Breast epithelium (tissue), 4 donors: Measurements from ENCODE around the gene MEX3D. TPM values are rescaled to one million over a fixed set of nuclear protein-coding genes. Genes with fewer than 3 reads are reported as not detected.

Experiments
- DNase-seq, 2 donors: peaks; one replicate each; pipeline ENCODE4 v3.0.0-alpha.2; 2019; ENCODE audit warnings: low spot score in 2 of 2
- H3K27ac ChIP-seq, 2 donors: fragments of 200-600 bp; sonication (generic) in 1 of 2; one replicate each; pipeline ENCODE4 v1.5.1; 2016 to 2019; ENCODE audit warnings: mild to moderate bottlenecking in 1 of 2
- H3K27me3 ChIP-seq, 2 donors: fragments of 200-600 bp; sonication (generic) in 1 of 2; one replicate each; pipeline versions ENCODE4 v1.5.1 to v1.6.0; 2017 to 2019; ENCODE audit warnings: control low read depth in 1 of 2, mild to moderate bottlenecking in 1 of 2
- H3K36me3 ChIP-seq: fragments of 200-600 bp; one replicate; pipeline ENCODE4 v1.5.1; 2019
- H3K4me1 ChIP-seq, 2 donors: fragments of 200-600 bp; sonication (generic); one replicate each; pipeline ENCODE4 v1.5.1; 2016 to 2019; ENCODE audit warnings: control low read depth in 1 of 2
- H3K4me3 ChIP-seq, 3 donors: fragments of 200-600 bp; sonication (generic); 1 replicate in 2 of 3; 2 replicates in 1 of 3; pipeline ENCODE4 v1.5.1; 2016 to 2019; ENCODE audit warnings: mild to moderate bottlenecking in 3 of 3, moderate library complexity in 2 of 3
- H3K9me3 ChIP-seq, 2 donors: fragments of 200-600 bp; sonication (generic) in 1 of 2; one replicate each; pipeline ENCODE4 v1.5.1; 2016 to 2019; ENCODE audit warnings: control low read depth in 1 of 2
- POLR2A ChIP-seq: fragments of 450-650 bp; IDR thresholded peaks from one replicate; pipeline ENCODE4 v1.6.1; 2016; ENCODE audit warnings: antibody characterized with exemption, mild to moderate bottlenecking, moderate library complexity
- POLR2AphosphoS5 ChIP-seq, 3 donors: sonication (generic); formaldehyde crosslinking; IDR thresholded peaks; one replicate each; pipeline ENCODE4 v1.6.1; 2017; ENCODE audit warnings: antibody characterized with exemption in 3 of 3
- intact Hi-C: fragments of 100-400 bp; cut with DNase I; formaldehyde crosslinking; loops from one replicate; pipeline ENCODE4 v1.15.1; 2023; ENCODE audit warnings: low total_unique reads
- total RNA-seq, 3 donors: library from RNA; depleted of rRNA; stranded (reverse); fragments of >200 nt; gene quantifications; one replicate each; pipeline ENCODE4 v1.1.0, GENCODE V29; 2016
- TF ChIP-seq, protein P1 (sequence below), 3 donors: fragments of 450-650 bp; IDR thresholded peaks; one replicate each; pipeline ENCODE4 v1.5.1; 2016 to 2017; ENCODE audit warnings: antibody characterized with exemption in 3 of 3, mild to moderate bottlenecking in 3 of 3, moderate library complexity in 3 of 3

The MEX3D gene
- total RNA-seq, 3 donors from 2014 or later = 12.5 to 14.3 (median 12.6) TPM

DNA sequence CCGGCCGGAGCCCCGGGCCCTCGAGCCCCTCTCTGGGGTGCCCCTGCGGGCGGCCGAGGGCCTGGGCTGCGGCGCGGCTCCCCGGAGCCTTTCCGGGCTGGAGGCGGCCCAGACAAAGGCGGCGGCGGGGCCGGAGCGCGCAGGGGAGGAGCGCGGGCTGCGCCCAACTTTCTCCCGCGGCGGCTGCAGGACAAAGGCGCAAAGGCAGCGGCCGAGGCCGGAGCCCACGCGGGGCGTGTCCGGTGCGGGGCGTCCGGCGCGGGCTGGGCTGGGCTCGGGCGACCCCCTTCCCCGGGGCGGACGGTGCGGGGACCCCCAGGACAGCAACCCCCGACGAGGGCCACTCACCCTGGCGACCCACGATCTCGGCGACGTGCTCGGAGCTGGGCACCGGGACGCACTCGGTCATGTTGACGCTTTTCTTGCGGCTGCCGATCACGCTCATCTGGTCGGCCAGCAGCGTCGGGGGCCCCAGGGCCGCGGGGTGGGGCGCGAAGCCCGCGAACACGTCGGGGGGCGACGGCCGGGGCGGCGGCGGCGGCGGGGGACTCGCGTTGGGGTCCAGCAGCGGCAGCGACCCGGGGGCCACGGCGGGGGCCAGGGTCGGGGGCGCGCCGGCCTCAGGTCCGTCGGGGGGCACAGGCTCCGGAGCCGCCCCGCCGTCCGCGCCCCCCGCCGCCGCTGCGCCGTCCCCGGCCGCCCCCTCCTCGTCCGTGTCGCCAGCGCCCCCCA is 843 bp downstream of the MEX3D start:
- peak in 1 of 2 donors; percentile 31 for DNase-seq

DNA sequence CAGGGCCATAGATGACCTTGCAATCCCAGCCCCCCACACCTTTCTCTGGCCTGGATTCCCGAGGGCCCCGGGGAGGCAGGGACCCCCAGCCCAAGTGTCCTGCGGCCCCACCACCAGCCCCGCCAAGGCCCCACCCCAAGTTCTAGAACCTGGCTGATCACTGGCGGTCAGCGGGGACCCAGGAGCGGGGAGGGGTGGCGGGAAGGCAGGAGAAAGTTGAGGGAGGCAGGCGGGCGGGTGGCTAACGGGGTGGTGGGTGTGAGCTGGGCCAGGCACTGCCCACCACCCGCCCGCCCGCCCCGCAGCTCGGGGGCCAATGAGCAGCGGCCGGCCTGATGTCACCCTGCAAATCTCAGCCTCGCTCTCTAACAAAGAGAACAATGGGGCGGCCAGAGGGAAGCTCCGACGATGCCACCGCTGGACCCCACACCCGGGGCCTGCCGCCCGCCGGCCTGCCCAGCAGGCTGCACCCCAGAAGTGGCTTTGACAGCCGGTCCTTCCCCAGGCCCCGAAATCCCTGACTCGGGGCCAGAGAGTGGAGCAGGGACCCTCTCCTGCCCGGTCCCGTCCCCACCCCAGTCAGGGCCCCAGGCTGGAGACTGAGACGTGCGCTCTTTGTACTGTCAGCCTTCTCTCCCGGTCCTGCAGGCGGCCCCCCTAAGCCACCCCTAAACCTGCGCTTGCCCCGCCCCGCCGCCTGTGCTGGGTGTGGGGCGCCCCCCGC is 1.6 kb downstream of the MEX3D start:
- TF ChIP-seq POLR2AphosphoS5 (IDR thresholded peaks at IDR 0.05) = peak in 2 of 3 donors; percentile 36 to 49
- TF ChIP-seq, protein P1, sequence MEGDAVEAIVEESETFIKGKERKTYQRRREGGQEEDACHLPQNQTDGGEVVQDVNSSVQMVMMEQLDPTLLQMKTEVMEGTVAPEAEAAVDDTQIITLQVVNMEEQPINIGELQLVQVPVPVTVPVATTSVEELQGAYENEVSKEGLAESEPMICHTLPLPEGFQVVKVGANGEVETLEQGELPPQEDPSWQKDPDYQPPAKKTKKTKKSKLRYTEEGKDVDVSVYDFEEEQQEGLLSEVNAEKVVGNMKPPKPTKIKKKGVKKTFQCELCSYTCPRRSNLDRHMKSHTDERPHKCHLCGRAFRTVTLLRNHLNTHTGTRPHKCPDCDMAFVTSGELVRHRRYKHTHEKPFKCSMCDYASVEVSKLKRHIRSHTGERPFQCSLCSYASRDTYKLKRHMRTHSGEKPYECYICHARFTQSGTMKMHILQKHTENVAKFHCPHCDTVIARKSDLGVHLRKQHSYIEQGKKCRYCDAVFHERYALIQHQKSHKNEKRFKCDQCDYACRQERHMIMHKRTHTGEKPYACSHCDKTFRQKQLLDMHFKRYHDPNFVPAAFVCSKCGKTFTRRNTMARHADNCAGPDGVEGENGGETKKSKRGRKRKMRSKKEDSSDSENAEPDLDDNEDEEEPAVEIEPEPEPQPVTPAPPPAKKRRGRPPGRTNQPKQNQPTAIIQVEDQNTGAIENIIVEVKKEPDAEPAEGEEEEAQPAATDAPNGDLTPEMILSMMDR (IDR thresholded peaks at IDR 0.05) = no peak
- TF ChIP-seq POLR2A = no peak
- intact Hi-C loops = no loop called here
- Histone ChIP-seq H3K9me3 (no peaks in the 10 kb centered on the region), H3K4me1 (peaks cover 0 to 6% of the 10 kb centered on the region in 2 donors), H3K4me3 (peak overlapping the region; percentile 71 to 80 (median 73)), H3K27me3 (no peaks in the 10 kb centered on the region), H3K27ac (peak overlapping the region; percentile 89 to 92), H3K36me3 (no peaks in the 10 kb centered on the region)
- DNase-seq = peak; percentile 72 to 86

More for the DNA sequence above, 843 bp downstream of the MEX3D start:
- no peaks in the 10 kb centered on the region for H3K27me3 ChIP-seq
- no peaks in the 10 kb centered on the region for H3K36me3 ChIP-seq
- H3K27ac ChIP-seq = peak overlapping the region; percentile 89 to 92
- TF ChIP-seq POLR2A (no peak), POLR2AphosphoS5 (IDR thresholded peaks at IDR 0.05) (peak in 1 of 3 donors; percentile 23)
- peaks cover 0 to 6% of the 10 kb centered on the region in 2 donors for H3K4me1 ChIP-seq
- no peaks in the 10 kb centered on the region for H3K9me3 ChIP-seq
- intact Hi-C loops = no loop called here
- H3K4me3 ChIP-seq = peak overlapping the region; percentile 71 to 80 (median 73)

DNA sequence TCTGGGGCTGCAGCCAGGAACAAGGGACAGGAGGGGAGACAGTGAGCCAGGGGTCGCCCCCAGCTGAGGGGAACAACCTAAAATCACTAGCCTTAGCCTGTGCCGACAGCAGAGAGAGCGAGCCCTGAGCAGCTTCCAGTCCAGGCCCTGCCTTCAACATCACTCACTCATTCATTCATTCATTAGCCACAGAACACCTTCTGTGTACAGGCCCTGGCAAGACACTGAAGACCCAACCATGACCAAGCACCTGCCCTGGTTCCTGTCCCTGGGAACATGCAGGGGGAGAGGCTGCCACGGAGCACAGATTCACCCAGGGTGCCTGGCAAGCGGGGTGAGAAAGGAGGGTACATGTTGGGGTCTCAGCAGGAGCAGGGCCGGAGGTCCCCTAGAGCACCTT is 4.9 kb downstream of the MEX3D start:
- Histone ChIP-seq H3K36me3 (no peaks in the 10 kb centered on the region), H3K4me3 (no peak overlapping the region), H3K27ac (no peak overlapping the region), H3K4me1 (no peaks in the 10 kb centered on the region), H3K27me3 (no peaks in the 10 kb centered on the region), H3K9me3 (no peaks in the 10 kb centered on the region)
- TF ChIP-seq POLR2AphosphoS5 (IDR thresholded peaks at IDR 0.05) = no peak
- DNase-seq = no peak
- intact Hi-C loops = no loop called here

DNA sequence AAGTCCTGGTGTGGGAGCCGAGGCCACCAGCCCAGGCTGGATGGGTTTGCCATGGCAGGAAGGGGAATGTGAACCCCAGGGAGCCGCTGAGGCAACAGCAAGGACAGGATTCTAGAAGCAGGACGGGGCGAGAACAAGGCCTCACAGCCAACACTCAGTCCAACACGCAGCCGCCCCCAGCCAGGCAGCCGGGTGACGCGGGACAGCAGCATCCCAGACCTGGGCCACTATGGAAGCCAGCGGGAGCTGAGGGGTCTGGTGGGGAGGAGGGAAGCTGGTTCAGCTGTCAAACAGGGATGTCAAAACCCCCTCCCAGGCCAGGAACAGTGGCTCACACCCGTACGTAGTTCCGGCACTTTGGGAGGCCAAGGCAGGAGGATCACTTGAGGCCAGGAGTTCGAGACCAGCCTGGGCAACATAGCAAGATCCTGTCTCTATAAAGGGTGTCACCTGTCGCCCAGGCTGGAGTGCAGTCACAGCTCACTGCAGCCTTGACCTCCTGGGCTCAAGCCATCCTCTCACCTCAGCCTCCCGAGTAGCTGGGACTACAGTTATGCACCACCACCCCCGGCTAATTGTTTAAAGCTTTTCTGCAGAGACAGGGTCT is 6.8 kb downstream of the MEX3D start:
- no peak overlapping the region for H3K27ac ChIP-seq
- TF ChIP-seq POLR2A (no peak), POLR2AphosphoS5 (IDR thresholded peaks at IDR 0.05) (no peak)
- TF ChIP-seq, protein P1 (IDR thresholded peaks at IDR 0.05) = no peak
- DNase-seq = no peak
- no peaks in the 10 kb centered on the region for H3K9me3 ChIP-seq
- no peaks in the 10 kb centered on the region for H3K4me1 ChIP-seq
- no peak overlapping the region for H3K4me3 ChIP-seq
- H3K36me3 ChIP-seq = no peaks in the 10 kb centered on the region
- intact Hi-C loops = no loop called here
- H3K27me3 ChIP-seq = no peaks in the 10 kb centered on the region

DNA sequence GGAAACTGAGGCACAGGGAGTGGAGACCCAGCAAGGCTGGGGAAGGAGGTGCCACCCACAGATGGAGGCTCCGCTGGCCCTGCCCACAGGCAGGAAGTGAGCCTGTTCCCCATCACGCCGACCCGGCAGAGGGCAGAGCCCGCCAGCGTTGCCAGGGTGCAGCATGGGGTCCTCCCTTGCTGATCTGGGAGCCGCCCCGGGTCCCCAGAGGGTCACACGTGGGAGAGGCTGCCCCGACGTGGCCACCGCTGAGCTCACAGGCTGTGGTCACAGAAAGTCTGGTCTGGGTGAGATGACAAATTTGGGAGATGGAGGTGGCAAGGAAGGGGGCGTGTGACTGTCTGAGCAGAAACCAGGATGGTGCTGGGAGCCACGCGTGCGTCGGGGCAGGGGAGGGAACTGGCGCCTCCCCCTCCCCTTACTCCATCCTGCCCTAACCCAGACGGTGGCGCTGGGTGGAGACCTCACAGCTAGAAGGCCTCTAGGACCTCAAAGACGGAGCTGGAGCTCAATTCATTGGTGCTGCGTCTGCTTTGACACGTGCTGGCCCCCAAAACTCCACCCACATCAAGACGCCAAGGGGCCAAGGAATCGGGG is 7.7 kb downstream of the MEX3D start:
- intact Hi-C loops = no loop called here
- H3K36me3 ChIP-seq = no peaks in the 10 kb centered on the region
- no peak overlapping the region for H3K27ac ChIP-seq
- H3K9me3 ChIP-seq = no peaks in the 10 kb centered on the region
- no peaks in the 10 kb centered on the region for H3K27me3 ChIP-seq
- H3K4me3 ChIP-seq = no peak overlapping the region
- H3K4me1 ChIP-seq = no peaks in the 10 kb centered on the region
- no peak for DNase-seq
- TF ChIP-seq, protein P1 (IDR thresholded peaks at IDR 0.05) = no peak
- TF ChIP-seq POLR2AphosphoS5 (IDR thresholded peaks at IDR 0.05) (no peak), POLR2A (no peak)
